ENCODE measurements around the gene PLCH1. TPM values are rescaled to one million over a fixed set of nuclear protein-coding genes. Genes with fewer than 3 reads are reported as not detected.

PLCH1 gene
- total RNA-seq, 4 donors from 2014 or later = 1.4 to 7.0 (median 2.0) TPM

GRCh38 chr3:155549087-155549486 is 195.8 kb downstream of the PLCH1 start:
- no peak overlapping the region for H3K4me3 ChIP-seq
- no peak for DNase-seq (ENCODE audit: low spot score in 2 of 2)
- WGBS, 2 donors = 54% methylated on average over 2 of the region's 2 CpGs

GRCh38 chr3:155548195-155548594 is 196.7 kb downstream of the PLCH1 start:
- Histone ChIP-seq H3K9me3 (no peaks in the 10 kb centered on the region), H3K27ac (no peak overlapping the region), H3K27me3 (no peaks in the 10 kb centered on the region), H3K4me1 (no peaks in the 10 kb centered on the region), H3K36me3 (peaks cover 0 to 2% (median 0%) of the 10 kb centered on the region in 3 donors), H3K4me3 (no peak overlapping the region)
- DNase-seq (ENCODE audit: low spot score in 2 of 2) = no peak
- WGBS, 2 donors = 81 to 89% methylated on average over 2 of the region's 2 CpGs
- no peak for TF ChIP-seq POLR2A (IDR thresholded peaks at IDR 0.05)
- no peak for TF ChIP-seq CTCF (IDR thresholded peaks at IDR 0.05)
- no peak for TF ChIP-seq EP300 (IDR thresholded peaks at IDR 0.05)

More at GRCh38 chr3:155549087-155549486, 195.8 kb downstream of the PLCH1 start:
- no peaks in the 10 kb centered on the region for H3K27me3 ChIP-seq
- no peak overlapping the region for H3K27ac ChIP-seq
- TF ChIP-seq CTCF (IDR thresholded peaks at IDR 0.05) (no peak), EP300 (IDR thresholded peaks at IDR 0.05) (no peak), POLR2A (IDR thresholded peaks at IDR 0.05) (no peak)
- no peaks in the 10 kb centered on the region for H3K4me1 ChIP-seq
- H3K9me3 ChIP-seq = no peaks in the 10 kb centered on the region
- peaks cover 0 to 10% (median 0%) of the 10 kb centered on the region in 3 donors for H3K36me3 ChIP-seq

GRCh38 chr3:155535098-155535497 is 209.8 kb downstream of the PLCH1 start:
- Histone ChIP-seq H3K27me3 (no peaks in the 10 kb centered on the region), H3K27ac (no peak overlapping the region), H3K9me3 (peaks cover 0 to 9% (median 2%) of the 10 kb centered on the region in 4 donors), H3K36me3 (no peaks in the 10 kb centered on the region), H3K4me1 (no peaks in the 10 kb centered on the region), H3K4me3 (no peak overlapping the region)
- no peak for DNase-seq (ENCODE audit: low spot score in 2 of 2)
- 86 to 87% methylated on average over 3 of the region's 3 CpGs for WGBS, 2 donors
- TF ChIP-seq EP300 (IDR thresholded peaks at IDR 0.05) (no peak), CTCF (IDR thresholded peaks at IDR 0.05) (no peak), POLR2A (IDR thresholded peaks at IDR 0.05) (no peak)

GRCh38 chr3:155528579-155528978 is 216.3 kb downstream of the PLCH1 start:
- Histone ChIP-seq H3K9me3 (peaks cover 0 to 9% (median 0%) of the 10 kb centered on the region in 4 donors), H3K4me3 (no peak overlapping the region), H3K27me3 (no peaks in the 10 kb centered on the region), H3K36me3 (peaks cover 0 to 1% (median 0%) of the 10 kb centered on the region in 3 donors), H3K27ac (no peak overlapping the region), H3K4me1 (no peaks in the 10 kb centered on the region)
- TF ChIP-seq EP300 (IDR thresholded peaks at IDR 0.05) (no peak), POLR2A (IDR thresholded peaks at IDR 0.05) (no peak), CTCF (IDR thresholded peaks at IDR 0.05) (no peak)
- DNase-seq (ENCODE audit: low spot score in 2 of 2) = no peak

GRCh38 chr3:155525324-155525833 is 219.5 kb downstream of the PLCH1 start:
- DNase-seq (ENCODE audit: low spot score in 2 of 2) = no peak
- Histone ChIP-seq H3K27me3 (no peaks in the 10 kb centered on the region), H3K36me3 (peaks cover 0 to 4% (median 0%) of the 10 kb centered on the region in 3 donors), H3K27ac (no peak overlapping the region), H3K4me3 (no peak overlapping the region), H3K9me3 (no peaks in the 10 kb centered on the region), H3K4me1 (no peaks in the 10 kb centered on the region)
- no peak for TF ChIP-seq CTCF (IDR thresholded peaks at IDR 0.05)
- 89 to 92% methylated on average over 5 of the region's 5 CpGs for WGBS, 2 donors

Data from tibial nerve (tissue), 4 donors.